GM18868 (cell line): Measurements from ENCODE around the gene BRD7.

Experiments used
- ATAC-seq: cut with Tn5 transposase; IDR thresholded peaks from one replicate; pipeline ENCODE4 v1.9.1; 2021; ENCODE audit warnings: mild to moderate bottlenecking, moderate library complexity; ENCODE audit not compliant: unreplicated experiment

BRD7 gene

DNA sequence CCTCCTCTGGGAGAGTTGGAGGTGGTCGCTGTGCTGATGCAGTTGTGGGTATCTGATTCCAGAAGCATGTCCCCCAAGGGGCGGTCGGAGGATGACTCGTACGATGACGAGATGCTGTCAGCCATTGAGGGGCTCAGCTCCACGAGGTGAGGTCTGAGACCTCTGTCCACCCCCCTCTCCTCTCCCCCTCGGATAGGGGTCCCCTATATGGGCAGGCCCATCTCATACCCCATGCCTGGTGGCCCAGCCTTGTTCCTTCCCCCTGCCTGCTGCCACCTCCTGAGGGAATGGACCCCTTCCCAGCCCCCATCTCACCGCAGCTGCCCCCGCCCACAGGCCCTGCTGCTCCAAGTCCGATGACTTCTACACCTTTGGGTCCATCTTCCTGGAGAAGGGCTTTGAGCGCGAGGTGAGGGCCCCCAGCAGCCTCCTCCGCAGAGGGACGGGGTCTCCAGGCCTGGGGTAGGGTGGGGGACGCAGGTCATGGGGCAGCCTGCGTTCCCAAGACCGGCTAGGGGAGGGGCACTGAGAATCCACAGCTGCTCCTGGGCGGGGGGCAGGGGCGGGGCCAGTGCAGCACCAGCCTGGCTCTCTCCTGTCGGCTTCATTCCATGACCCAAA, 63.2 kb downstream of the BRD7 start:
- no peak for ATAC-seq

DNA sequence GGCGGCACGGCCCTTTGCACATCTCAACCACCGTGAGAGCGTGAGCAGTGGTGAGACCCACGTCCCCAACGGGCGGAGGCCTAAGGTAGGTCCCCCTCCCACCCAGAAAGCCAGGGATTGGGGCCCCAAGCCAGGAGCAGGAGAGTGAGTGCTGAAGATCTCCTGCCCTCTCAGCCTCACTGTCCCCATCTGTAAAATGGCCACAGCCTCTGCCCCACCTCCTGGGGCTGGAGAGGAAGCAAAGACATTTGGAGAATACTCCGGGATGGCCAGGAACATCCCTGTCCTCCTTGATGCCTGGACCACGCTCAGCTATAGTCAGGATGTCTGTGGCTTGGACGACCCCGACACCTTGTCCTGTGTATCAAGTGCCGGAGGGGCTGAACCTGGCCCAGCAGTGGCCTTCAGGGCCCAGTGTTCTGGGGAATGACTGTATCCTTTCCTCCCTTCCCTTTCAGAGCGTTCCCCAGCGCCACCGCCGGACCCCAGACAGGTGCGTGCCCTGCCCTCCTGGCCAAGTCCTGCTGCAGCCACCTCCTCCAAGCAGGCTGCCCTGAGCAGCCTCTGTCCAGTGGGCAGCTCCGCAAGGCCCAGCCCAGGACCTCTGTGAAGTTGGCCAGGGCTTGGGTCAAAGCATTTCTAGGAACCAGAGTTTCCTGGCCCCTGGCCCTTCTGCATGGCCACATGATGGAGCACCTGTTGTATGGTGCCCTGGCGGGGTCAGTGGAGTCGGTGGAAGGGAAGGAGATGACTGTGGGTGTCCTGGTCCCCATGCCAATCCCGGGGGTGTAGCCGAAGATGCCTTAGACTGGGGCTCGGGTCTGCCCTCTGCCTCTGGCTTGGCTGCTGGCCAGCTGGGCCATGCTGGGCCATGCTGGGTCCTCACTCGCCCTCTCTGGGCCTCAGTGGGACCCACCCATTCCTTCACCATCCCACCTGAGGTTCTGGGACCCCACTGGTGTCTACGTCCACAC, 64.0 kb downstream of the BRD7 start:
- ATAC-seq: no peak

DNA sequence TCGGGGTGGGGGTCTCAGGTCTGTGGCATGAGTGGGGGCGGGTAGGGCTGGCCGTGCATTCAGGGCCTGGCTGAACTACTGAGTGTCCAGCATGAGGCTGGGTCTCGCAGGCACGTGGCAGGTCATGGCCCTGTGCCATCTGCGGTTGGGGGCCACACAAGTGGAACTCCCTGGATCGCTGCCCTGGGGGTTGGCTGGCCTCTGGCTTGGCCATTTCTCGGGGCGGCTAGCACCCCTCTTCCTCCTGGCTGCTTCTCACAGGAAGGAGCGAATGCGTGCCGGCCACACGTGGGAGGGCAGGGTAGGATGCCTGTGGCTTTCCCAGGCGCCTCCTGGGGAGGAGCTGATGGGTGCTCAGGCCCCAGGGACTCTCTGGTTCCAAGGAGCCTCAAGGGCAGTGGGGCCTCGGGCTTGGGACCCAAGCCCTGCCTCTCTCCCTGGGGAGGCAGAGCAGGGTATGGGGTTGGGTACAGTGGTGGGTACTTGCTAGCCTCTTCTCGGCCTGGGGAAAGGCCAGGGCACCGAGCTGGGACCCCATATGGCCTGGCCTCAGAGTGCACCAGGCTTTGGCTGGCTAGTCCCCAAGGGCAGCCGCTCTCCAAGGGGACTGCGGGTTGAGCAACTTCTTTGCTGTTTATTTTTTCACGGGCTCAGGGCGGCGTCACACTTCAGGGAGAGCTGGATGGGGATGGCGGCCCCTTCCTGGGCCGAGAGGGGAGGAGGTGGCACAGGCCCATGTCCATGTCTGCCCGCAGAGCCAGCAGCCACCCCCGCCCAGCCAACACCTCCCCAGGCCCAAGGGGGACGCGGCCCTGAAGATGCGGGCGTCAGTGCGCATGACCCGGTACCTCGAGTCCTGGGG, 65.0 kb downstream of the BRD7 start:
- no peak for ATAC-seq

DNA sequence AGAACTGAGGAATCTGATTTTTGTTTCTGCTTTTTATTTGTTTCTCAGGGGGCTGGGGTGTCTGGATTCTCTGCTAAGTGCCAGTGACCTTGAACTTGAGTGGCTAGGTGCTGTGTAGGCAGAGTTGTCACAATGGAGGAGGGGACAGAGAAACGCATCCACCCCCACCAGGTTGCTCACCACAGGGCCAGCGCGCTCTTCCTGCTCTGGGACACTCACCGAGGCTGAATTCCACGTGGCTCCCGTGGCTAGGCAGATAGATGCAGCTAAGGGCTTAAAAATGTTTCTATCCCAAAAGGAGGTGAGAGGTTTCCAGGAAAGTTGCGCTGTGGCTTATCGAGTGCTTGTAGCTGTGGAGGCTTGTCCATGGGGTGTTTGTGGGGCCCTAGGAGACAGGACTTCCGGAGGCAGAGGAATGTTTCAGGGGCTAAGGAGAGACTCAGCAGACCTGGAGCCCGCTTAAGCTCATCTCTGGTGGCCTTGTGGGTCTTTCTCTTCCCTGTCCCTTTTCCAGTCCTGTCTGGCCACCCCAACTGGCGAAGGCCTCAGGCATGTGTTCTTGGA, 65.7 kb downstream of the BRD7 start:
- ATAC-seq: no peak

DNA sequence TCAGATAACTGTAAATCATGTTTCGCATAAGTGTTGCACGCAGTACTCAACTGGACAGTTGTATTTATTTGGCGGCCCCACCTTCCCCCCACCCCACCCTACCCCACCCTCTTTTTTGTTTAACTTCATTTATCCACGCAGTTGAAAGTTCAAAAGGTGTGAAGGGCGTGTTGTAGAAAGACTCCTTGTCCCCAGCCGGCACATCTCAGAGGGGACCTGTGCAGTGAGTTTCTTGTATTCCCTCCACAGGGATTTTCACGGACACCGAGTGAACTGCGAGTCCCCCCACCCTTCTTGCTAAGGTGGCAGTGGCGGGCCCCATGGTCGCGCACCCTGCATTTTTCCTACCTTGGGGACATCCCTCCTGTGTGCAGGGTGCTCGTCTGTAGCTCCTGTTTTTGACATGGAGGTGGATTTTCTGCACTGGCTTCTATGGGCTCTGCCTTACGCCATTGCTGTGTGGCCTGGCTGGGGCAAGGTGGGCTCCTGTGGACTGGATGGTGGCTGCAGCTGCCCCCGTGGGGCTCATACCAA, 66.2 kb downstream of the BRD7 start:
- ATAC-seq: no peak

DNA sequence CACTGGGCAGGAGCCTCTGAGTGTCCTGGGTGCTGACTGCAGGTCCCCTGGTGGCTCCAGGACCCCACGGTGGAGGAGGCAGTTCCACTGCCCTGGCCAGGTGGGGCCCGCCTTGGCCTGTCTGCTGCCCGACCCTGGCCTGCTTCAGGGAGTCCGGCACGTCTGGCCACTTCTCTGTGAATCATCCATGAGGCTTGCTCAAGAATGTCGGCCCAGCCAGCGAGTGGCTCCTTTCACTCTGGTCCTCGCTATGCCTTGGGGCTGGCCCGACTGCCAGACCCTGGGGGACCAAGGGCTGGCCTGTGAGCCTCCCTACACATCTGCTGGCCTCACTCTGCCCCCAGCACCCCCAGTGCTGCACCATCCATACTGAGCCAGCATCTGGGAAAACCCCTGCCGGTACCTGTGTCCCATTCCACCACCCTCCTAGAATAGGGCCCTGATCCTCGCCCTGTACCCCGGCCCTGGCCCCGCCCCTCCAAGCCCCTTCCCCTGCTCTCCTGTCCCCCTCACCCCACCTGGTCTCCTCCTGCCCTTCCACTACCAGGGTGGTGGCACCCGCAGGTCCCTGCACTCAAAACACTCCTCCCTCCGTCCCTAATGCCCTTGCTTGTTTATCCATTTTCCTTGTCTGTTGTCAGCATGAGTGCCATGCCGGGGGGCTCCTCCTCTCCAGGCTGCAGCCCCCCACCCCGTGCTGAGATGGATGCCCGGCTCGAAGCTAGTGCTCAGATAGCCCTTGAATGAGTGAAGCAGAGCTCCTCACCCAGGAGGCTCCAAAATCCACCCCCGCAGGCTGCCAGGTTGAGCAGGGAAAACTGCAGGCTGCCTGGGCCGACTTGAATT, 66.9 kb downstream of the BRD7 start:
- ATAC-seq: no peak

DNA sequence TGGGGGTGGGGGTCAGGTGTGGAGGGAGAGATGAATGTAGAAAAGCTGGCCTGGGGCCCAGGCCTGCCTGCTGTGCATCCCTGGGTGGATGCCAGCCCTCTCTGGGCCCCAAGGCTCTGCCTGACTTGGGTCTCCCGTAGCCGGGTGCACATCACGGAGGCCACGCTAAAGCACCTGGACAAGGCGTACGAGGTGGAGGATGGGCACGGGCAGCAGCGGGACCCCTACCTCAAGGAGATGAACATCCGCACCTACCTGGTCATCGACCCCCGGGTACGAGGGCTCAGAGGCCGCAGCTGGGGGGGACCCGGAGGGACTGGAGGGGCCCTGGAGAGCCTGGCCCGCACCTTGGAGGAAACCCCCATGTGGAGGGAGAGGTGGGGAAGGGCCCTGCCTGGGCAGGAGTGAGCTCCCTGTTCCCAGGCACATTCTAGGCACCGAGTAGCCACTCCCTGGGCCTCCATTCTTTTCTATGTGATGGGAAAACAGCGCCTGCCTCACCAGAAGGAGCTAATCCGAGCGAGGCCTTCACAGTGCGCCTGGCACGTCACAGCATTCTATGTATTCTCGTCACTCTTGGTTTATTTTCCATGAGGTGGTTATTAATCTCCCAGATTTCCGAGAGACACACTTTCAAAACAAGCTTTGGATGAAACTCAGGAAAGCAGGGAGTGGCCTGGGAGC, 67.7 kb downstream of the BRD7 start:
- no peak for ATAC-seq

DNA sequence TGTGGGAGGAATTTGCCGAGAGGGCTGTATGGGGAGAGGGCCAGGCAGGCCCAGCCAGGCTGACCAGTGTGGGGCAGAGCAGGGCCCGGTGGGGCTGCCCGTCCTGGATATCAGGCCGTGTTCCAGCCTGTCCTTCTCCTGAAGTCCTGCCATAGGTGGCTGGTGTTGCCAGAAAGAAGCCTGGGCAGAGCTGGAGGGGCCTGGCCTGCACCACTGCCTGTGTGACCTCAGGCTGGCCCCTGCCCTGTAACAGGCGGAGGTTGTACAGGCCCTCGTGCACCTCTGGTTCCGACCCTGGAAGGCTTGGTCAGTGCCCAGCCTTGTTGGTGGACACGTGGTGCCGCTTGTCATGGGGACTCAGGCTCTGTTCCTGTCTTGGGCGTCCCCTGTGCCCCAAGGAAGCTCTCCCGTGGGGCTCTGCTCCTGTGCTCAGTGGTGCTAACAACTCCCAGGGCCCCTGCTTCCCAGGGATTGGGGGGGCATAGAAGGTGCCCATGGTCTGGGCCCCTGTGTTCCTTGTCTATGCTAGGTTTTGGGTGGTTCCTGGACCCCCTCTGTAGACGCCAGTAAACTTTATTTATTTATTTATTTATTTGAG, 69.2 kb downstream of the BRD7 start:
- no peak for ATAC-seq

DNA sequence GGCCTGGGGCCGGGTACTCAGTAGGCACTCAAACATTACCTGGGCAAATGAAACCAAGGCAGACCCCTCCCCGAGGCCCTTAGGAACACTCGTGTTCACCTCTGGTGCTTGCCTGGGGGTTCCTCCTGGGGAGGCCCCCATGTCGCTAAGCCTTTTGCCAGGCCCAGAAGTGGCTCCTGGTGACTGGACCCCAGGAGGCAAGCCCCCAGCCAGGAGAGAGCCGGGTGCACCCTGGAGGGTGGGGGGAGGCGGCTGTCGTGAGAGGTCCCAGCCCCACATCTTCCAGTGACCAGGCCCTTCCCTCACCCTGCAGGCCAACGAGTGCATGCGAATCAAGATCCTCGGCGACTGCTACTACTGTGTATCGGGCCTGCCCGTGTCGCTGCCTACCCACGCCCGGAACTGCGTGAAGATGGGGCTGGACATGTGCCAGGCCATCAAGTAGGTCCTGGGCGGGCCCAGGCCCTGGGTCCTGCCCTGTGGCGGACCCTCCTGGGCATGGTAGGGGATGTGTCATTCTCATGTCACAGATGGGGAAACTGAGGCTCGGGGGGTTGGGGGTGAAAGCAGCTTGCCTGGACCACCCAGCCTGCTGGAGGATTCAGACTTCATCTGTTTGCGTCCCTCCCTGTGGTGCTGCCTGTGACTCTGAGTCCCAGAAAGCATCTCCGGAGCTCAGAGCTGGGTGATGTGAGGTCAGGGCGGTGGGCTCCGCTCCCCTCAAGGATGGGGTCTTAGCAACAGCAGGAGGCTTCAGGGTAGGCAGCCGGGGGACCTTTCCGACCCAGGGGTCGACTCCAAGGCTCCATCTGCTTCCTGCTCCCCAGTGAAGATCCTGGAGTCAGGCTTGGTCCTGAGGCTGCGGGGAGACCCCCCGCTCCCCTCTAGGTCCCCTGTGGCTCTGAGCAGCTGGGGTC, 69.9 kb downstream of the BRD7 start:
- no peak for ATAC-seq

DNA sequence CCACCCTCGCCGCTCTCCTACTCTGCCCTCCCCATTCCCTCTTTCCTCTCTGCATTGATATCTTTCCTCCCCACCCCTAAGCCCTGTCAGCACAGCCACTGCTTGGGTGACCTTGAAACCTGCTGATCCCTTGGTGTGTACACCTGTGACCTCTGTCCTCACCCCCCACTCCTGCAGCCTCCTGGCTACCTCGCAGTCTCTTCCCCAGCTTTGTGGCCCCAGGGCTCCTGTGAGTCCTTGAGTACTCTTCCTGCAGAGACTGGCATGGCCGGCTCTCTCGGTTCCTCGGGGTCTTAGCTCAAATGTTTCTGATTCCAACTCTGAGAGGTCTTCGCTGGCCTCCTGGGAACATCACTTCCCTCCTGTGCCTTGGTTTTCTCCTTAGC, 70.7 kb downstream of the BRD7 start:
- ATAC-seq: no peak

DNA sequence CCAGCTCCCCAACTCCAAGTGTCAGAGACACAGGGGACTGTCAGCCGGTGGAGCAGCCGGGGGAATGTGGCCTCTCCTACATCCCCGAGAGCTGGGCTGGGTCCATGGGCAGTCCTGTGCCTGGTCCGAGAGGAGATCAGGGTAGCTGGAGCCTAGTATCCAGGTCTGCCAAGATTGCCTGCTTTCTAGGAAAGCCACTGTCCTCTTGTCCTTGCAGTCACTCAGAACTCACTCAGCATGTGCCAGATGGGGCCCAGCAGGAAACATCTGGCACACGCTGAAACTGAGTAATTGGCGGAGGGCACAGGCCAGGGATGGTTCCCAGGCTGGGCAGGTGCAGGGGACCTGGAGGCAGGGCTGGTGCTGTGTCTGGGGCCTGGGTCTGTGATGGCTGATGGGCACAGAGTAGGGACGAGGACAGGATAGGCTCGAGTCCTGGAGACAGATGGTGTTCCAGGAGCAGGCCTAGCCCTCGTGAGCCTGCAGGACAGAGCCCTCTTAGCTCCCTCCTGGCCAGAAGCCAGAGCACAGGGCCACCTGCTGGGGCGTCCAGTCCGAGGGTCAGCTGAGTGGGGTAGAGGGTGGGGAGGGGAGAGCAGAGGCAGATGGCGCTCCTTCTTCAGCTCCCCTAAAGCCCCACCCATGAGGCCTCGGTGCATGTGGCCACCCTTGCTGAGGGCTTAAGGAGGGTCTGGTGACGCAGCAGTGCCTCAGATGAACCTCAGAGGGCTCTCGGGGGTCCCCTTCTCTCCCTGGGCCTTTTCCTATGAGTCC, 71.3 kb downstream of the BRD7 start:
- ATAC-seq: no peak

DNA sequence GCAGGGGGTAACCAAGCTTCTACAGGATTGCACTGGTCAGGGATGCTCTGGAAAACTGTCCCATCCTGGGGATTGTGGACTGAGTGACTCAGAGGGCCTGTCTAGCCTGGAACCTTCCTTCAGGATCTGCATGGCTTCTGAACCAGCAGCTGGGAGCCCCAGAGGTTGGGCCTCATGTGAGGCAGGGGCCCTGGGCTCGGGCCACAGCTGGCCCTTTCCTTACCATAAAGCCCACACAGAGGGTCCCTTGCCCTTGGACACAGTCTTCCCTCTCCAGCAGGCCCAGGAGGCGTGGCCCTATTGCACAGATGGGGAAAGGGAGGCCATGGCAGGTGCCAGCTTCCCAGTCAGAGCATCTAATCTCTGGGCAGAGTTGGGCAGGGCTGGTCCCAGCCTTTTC, 72.0 kb downstream of the BRD7 start:
- ATAC-seq: no peak

DNA sequence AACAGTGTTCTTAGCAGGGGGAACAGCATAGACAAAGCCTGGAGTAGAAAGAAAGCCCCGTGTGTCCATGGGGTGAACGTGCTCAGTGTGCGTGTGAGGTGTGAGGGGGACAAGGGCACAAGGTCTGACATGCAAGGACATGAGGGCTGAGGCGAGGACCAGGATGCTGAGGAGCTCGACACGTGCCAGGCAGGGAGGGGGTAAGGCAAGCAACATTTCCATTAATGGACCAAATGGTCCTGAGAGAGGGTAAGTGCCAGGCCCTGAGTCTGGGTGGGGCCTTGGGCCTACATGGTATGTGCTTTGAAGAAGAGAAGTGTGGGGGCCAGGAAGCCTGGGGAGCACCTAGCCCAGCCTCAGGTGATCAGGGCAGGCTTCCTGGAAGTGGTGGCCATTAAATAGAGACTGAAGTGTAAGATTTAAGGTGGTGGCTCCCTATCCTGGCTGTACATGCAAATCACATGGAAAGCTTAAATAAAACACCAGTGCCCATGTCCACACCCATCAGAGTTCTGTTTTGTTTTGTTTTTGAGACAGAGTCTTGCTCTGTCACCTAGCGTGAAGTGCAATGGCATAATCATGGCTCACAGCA, 73.2 kb downstream of the BRD7 start:
- no peak for ATAC-seq

DNA sequence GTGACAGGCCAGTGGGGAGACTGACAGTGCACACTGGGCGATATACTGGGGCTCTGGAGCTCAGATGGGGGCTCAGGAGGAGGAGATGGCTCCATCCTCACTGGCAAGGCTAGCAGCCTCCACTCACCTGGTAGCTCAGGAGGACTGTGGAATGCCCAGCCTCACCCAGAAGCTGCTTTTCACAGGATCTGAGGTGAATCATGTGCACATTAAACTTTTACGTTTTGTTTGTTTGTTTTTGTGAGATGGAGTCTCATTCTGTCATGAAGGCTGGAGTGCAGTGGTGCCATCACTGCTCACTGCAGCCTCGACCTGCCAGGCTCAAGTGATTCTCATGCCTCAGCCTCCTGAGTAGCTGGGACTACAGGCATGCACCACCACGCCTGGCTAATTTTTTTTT, 73.8 kb downstream of the BRD7 start:
- ATAC-seq: no peak

DNA sequence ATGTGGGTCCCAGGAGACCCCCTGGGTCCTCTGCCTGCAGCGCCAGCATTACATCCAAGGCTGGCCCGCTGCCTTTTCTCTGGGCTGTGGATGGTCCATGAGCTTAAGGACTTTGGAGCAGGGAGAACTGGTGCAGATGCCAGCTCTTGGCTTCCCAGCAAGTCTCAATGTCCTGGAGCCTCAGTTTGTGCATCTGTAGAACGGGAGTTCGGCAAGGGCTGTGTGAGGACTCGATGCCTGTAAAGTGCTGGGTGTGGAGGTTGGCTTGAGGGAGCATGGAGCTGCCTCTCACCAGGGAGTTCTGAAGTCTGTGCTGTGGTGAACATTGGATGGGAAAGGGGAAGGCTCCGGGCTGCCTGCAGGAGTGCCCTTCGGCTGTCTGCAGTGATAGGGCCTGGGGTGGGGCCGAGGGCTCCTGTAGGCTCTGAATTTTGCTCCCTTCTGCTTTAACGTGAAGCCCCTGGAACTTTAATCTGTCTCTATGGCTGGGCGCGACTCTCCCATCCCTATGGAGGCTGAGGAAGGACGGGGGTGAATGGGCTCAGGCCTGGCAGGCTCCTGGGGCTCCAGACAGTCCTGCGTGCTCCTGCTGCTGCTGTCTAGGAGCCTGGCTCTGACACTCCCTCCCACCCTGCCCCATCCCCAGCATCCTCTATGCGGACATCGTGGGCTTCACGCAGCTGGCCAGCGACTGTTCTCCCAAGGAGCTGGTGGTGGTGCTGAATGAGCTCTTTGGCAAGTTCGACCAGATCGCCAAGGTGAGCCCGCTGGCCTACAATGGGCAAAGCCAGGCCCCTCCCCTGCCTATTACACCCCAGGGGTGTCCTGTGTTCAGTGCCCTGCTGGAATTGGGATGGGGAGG, 74.6 kb downstream of the BRD7 start:
- no peak for ATAC-seq
